HG03196 (cell line): ENCODE data around the gene GEMIN7.
"Not testable (repeated sequence)": the region's sequence is repeated elsewhere in the genome, so short reads cannot be mapped to it uniquely, and the experiment has no call there.

Source experiments
- ATAC-seq: cut with Tn5 transposase; IDR thresholded peaks from one replicate; pipeline ENCODE4 v1.9.1; 2021; ENCODE audit not compliant: unreplicated experiment

The GEMIN7 gene

DNA sequence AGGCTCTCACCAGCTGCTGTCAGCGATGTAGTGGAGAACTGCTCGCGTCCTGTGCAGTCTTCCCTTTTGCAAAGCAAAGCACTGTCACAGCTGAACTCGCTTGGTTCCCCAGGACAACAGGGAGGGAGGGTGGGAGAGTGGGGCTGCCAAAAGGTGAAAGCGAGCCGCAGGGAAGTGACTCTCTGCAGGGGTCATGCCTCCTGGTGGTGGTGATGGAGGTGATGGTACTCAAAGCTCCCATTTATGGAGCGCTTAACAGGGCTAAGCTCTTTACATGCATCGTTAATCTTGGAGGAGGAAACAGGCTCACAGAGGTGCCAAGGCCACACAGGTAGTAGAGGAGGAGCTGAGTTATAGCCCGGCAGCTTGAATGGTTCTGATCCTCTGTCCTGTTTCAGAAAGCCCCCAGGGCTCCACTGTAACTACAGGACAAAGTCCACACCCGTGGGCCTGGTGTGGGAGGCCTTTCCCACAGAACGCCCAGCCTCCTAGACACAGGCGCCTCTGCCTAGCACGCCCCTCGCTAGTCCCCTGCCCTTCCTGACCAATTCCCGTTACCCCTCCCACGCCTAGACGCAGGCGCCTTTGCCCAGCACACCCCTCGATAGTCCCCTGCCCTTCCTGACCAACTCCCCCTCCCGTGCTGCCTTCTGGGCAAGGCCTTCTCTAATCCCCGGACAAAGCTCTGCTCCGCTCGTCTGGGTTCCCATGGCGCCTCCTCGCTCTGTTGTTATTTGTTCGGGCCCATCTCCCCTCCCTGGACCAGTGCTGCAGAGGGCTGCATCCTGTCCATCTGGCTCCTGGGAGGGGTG is 24.7 kb downstream of the GEMIN7 start:
- no peak for ATAC-seq

- ATAC-seq = no peak
Observed at GRCh38 chr19:45104658-45105349, 25.7 kb downstream of the GEMIN7 start.

- not testable (repeated sequence) for ATAC-seq
Observed at GRCh38 chr19:45106363-45106762, 27.3 kb downstream of the GEMIN7 start.

DNA sequence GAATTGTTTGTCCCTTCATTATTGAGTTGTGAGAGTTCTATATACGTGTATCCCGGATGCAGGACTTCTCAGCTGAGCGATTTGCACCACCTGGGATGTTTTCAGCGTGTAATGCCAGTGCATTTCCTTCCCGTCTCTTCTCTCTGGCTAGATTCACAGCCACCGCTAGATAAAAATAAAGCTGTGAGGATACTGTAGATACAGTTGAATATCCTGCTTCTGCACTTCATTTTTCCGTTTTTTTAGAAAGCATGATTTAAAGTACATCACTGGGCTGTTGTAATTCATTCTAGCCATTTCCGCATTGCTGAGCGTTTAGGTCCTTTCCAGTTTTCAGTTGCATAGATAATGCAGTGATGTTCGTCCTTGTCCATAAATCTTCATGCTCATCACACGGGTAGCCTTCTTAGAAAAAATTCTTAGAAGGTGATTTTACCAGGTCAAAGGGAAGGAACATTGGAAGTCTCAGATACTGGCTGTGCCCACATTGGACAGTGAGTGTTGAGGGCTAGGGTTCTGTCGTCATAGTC is 28.6 kb downstream of the GEMIN7 start:
- no peak for ATAC-seq

- ATAC-seq = no peak
Observed at GRCh38 chr19:45110851-45111266, 31.8 kb downstream of the GEMIN7 start.

DNA sequence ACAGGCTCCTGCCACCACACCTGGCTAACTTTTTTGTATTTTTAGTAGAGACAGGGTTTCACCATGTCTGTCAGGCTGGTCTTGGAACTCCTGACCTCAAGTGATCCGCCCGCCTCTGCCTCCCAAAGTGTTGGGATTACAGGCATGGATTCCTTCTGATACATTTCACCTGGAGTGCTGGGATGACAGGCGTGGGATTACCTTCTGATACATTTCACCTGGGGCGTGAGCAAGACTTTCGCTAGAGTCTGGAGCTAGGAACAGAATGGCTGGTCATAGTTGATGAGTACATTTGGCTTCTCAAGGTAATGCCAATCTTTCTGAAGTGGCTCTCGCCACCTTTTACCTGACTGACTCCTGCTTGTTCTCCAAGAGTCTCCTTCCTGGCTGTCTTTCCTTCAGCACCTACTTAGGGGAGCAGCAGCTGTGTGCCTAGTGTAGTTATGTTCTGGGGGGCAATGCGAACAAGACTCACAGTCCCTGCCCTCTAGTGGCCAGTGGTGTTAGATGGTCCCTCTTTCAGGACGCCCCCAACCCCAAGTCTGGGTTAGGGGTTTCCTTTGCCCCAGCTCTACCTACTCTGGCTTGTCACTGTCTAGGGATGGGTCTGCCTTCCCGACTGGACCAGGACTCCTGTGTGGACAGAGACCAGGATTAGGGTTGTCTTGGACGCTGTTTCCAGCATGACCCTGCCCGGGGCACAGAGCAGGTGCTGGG is 33.2 kb downstream of the GEMIN7 start:
- ATAC-seq = no peak

- no peak for ATAC-seq
Observed at GRCh38 chr19:45113628-45114027, 34.6 kb downstream of the GEMIN7 start.

- no peak for ATAC-seq
Observed at GRCh38 chr19:45114116-45114515, 35.1 kb downstream of the GEMIN7 start.

- no peak for ATAC-seq
Observed at GRCh38 chr19:45115809-45116615, 37.0 kb downstream of the GEMIN7 start.

- ATAC-seq = no peak
Observed at GRCh38 chr19:45117167-45117594, 38.1 kb downstream of the GEMIN7 start.

- no peak for ATAC-seq
Observed at GRCh38 chr19:45117671-45118070, 38.6 kb downstream of the GEMIN7 start.

DNA sequence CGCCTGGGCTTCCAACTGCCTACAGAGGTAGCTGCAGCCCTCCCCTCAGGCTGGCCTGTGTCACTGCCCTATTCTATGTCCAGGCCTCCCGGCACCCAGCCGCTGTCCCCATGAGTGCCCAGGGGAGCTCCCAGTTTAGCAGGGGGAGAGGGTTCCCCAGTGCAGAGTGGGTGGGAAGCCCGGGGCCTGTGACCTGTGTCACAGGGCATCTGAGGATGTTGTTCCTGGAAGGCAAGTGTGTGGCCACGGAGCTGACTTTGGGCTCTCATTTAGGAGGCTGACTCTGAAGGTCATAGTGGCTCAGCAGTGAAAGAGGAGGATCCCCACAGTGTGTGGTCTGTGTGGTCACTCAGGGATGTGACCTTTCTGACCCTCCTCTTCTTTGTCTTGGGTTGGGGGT is 39.0 kb downstream of the GEMIN7 start:
- ATAC-seq = no peak

GRCh38 chr19:45118591-45119355 is 39.7 kb downstream of the GEMIN7 start:
- ATAC-seq = not testable (repeated sequence)

- ATAC-seq = no peak
Observed at GRCh38 chr19:45119582-45119981, 40.5 kb downstream of the GEMIN7 start.

- ATAC-seq = no peak
Observed at GRCh38 chr19:45121827-45122345, 42.8 kb downstream of the GEMIN7 start.

GRCh38 chr19:45122832-45123231 is 43.8 kb downstream of the GEMIN7 start:
- no peak for ATAC-seq

GRCh38 chr19:45123440-45123850 is 44.4 kb downstream of the GEMIN7 start:
- ATAC-seq = no peak

GRCh38 chr19:45124021-45124420 is 45.0 kb downstream of the GEMIN7 start:
- ATAC-seq = no peak

GRCh38 chr19:45125360-45125759 is 46.3 kb downstream of the GEMIN7 start:
- no peak for ATAC-seq
